Hypothalamus (tissue), 51 donors: Measurements from ENCODE around the gene CDR2.
"Not testable (repeated sequence)": the region's sequence is repeated elsewhere in the genome, so short reads cannot be mapped to it uniquely, and the experiment has no call there.

Source experiments
- DNase-seq, 51 donors: peaks; one replicate each; lab custom pipeline; 2025; lab: John Stamatoyannopoulos, UW

CDR2 gene

GRCh38 chr16:22312897-22313781 lies 61.3 kb downstream of the CDR2 start:
- no peak for DNase-seq

GRCh38 chr16:22311520-22311919 lies 62.9 kb downstream of the CDR2 start:
- no peak for DNase-seq

GRCh38 chr16:22308824-22309520 lies 65.4 kb downstream of the CDR2 start:
- no peak for DNase-seq

- DNase-seq = no peak
Measured at GRCh38 chr16:22307838-22308237, 66.6 kb downstream of the CDR2 start.

- DNase-seq = no peak
Measured at GRCh38 chr16:22306788-22307187, 67.6 kb downstream of the CDR2 start.

GRCh38 chr16:22304411-22304810 lies 70.0 kb downstream of the CDR2 start:
- no peak for DNase-seq

- no peak for DNase-seq
Measured at GRCh38 chr16:22302776-22303363, 71.5 kb downstream of the CDR2 start.

- not testable (repeated sequence) for DNase-seq
Measured at GRCh38 chr16:22301423-22301822, 73.0 kb downstream of the CDR2 start.

- peak in 45 of 51 donors; percentile 1 to 85 (median 52) for DNase-seq
Measured at GRCh38 chr16:22300427-22301071, 73.9 kb downstream of the CDR2 start.

- DNase-seq = no peak
Measured at GRCh38 chr16:22299036-22299435, 75.4 kb downstream of the CDR2 start.

GRCh38 chr16:22297871-22298733 lies 76.3 kb downstream of the CDR2 start:
- peak in 43 of 51 donors; percentile 7 to 81 (median 41) for DNase-seq

GRCh38 chr16:22297114-22297870 lies 77.1 kb downstream of the CDR2 start, which contains the start of gene POLR3E:
POLR3E (plus strand) TSS chr16:22297409; CDS start chr16:22302969, 5,560 bp downstream.
- peak; percentile 85 to 99 (median 97) for DNase-seq

- DNase-seq = peak in 1 of 51 donors; percentile 29
Measured at GRCh38 chr16:22296225-22297113, 78.0 kb downstream of the CDR2 start.
